Psoas muscle (tissue), 8 donors: ENCODE measurements around the gene SPRN. TPM values are rescaled to one million over a fixed set of nuclear protein-coding genes. Genes with fewer than 3 reads are reported as not detected.

Experiments used
- ATAC-seq, 4 donors: fragments of 200-7000 bp; cut with Tn5 transposase; one replicate each; pipeline ENCODE4 v1.9.1; 2020; ENCODE audit warnings: moderate library complexity in 3 of 4, mild to moderate bottlenecking in 2 of 4
- DNase-seq, 2 donors: peaks; one replicate each; pipeline ENCODE4 v3.0.0-alpha.2; 2020
- H3K27ac ChIP-seq: fragments of 200-600 bp; one replicate; pipeline ENCODE4 v1.8.0; 2022
- H3K27me3 ChIP-seq, 3 donors: fragments of 200-600 bp in 1 of 3; one replicate each; pipeline versions ENCODE4 v1.6.1 to v1.8.0; 2013 to 2022; ENCODE audit warnings: low read length in 2 of 3, mild to moderate bottlenecking in 2 of 3, moderate library complexity in 1 of 3; ENCODE audit not compliant: insufficient read depth in 3 of 3
- H3K36me3 ChIP-seq, 2 donors: fragments of 200-600 bp in 1 of 2; one replicate each; pipeline versions ENCODE4 v1.6.1 to v1.8.0; 2013 to 2022; ENCODE audit warnings: low read depth in 1 of 2, mild to moderate bottlenecking in 1 of 2, moderate library complexity in 1 of 2; ENCODE audit not compliant: insufficient read depth in 1 of 2
- H3K4me1 ChIP-seq: fragments of 200-600 bp; one replicate; pipeline ENCODE4 v1.8.0; 2022
- H3K4me3 ChIP-seq: fragments of 200-600 bp; one replicate; pipeline ENCODE4 v1.8.0; 2022; ENCODE audit warnings: mild to moderate bottlenecking
- H3K9me3 ChIP-seq: fragments of 200-600 bp; one replicate; pipeline ENCODE4 v1.8.0; 2022
- WGBS, 3 donors: extraction: QIAGEN DNeasy Blood & Tissue Kit; methylation state at CpG; one replicate each; pipeline versions ENCODE4 v1.1.6 to v1.1.7; 2013; 5-methylcytosine and 5-hydroxymethylcytosine counted together
- intact Hi-C, 2 donors: fragments of 100-400 bp; cut with DNase I; formaldehyde crosslinking; loops; one replicate each; pipeline versions ENCODE4 v1.11.0 to v1.14.2; 2022
- polyA plus RNA-seq, 3 donors: library from polyadenylated mRNA; stranded (reverse); fragments of 200-250 nt; gene quantifications; one replicate each; pipeline ENCODE4 v1.2.3, GENCODE V29; 2013
- total RNA-seq, 4 donors: library from RNA; stranded (reverse); fragmentation: NEBNext Ultra II Directional in 2 of 4; extraction: Animal tissue kit (Norgen Biotek cat#: 25700) in 2 of 4; gene quantifications; one replicate each; pipeline versions ENCODE4 v1.2.1 to v1.2.4, GENCODE V29; 2021 to 2023
- TF ChIP-seq, protein P1 (sequence below): fragments of 200-600 bp; IDR thresholded peaks from one replicate; pipeline ENCODE4 v1.8.0; 2022; ENCODE audit warnings: antibody characterized with exemption
- donor health status: healthy with polysubstance abuse.
- donor health status: DM: no; HTN: no; CAD: no; lungs with moderate emphysema.
- donor health status: Bipolar disorder and iron deficiency.
- donor health status: healthy.
- donor health status: DM: yes; HTN: yes; CAD: no.
- donor health status: DM: no; HTN: no; CAD: no.
- donor health status: DM: no; HTN: no; CAD: no.
- donor health status: DM: yes; HTN: yes; CAD: no.

The SPRN gene
- total and polyA plus RNA-seq, 7 donors: 0.08 to 0.22 (median 0.12) TPM; not detected in 4

DNA sequence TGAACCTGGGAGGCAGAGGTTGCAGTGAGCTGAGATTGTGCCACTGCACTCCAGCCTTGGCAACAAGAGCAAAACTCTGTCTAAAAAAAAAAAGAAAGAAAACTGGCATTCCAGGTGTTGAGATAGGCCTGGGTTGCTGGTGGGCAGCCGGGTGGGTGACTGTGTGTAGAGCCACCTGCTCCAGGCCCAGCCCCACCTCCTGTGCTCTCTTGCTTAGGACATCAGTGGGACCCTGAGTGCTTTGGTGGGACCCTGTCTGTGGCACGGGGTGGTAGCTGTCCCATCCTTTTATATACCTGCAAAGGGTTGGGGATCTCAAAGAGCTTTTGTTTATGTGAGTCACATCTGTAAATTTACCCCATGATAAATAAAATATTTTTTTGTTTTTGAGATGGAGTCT is 39.2 kb downstream of the SPRN start:
- H3K9me3 ChIP-seq: no peaks in the 10 kb centered on the region
- intact Hi-C loops: no loop called here
- H3K4me3 ChIP-seq: no peak overlapping the region
- TF ChIP-seq, protein P1, sequence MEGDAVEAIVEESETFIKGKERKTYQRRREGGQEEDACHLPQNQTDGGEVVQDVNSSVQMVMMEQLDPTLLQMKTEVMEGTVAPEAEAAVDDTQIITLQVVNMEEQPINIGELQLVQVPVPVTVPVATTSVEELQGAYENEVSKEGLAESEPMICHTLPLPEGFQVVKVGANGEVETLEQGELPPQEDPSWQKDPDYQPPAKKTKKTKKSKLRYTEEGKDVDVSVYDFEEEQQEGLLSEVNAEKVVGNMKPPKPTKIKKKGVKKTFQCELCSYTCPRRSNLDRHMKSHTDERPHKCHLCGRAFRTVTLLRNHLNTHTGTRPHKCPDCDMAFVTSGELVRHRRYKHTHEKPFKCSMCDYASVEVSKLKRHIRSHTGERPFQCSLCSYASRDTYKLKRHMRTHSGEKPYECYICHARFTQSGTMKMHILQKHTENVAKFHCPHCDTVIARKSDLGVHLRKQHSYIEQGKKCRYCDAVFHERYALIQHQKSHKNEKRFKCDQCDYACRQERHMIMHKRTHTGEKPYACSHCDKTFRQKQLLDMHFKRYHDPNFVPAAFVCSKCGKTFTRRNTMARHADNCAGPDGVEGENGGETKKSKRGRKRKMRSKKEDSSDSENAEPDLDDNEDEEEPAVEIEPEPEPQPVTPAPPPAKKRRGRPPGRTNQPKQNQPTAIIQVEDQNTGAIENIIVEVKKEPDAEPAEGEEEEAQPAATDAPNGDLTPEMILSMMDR: no peak
- no peaks in the 10 kb centered on the region for H3K27me3 ChIP-seq
- H3K27ac ChIP-seq: no peak overlapping the region
- H3K36me3 ChIP-seq: peaks cover 0 to 30% of the 10 kb centered on the region in 2 donors
- DNase-seq: no peak
- no peaks in the 10 kb centered on the region for H3K4me1 ChIP-seq
- no peak for ATAC-seq
- WGBS, 3 donors: 88% methylated on average over 2 of the region's 2 CpGs

DNA sequence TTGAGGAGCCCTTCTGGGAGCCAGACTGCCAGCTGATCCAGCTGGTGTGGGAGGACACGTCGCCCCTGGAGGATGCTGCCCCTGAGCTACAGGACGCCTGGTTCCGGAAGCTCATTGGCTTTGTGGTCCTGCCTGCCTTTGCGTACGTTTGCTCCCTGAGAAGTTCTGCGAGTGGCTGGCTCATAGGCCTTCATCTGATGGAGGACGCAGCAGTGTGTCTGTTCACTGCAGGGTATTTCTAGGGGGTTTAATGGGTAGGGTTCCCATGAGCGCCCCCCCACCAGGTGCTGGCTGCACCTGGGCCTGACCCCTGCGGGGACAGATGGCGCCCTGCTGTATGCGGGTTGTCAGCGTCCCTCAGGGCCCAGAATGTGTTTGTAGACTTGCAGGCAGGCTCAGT is 40.4 kb downstream of the SPRN start:
- DNase-seq: no peak
- H3K36me3 ChIP-seq: peaks cover 0 to 30% of the 10 kb centered on the region in 2 donors
- H3K27me3 ChIP-seq: no peaks in the 10 kb centered on the region
- no peak for ATAC-seq
- WGBS, 3 donors: 93 to 94% (median 94%) methylated on average over 13 of the region's 13 CpGs
- H3K27ac ChIP-seq: no peak overlapping the region
- H3K4me1 ChIP-seq: peaks cover 7% of the 10 kb centered on the region
- H3K4me3 ChIP-seq: no peak overlapping the region
- intact Hi-C loops: no loop called here
- no peaks in the 10 kb centered on the region for H3K9me3 ChIP-seq
- TF ChIP-seq, protein P1: no peak

DNA sequence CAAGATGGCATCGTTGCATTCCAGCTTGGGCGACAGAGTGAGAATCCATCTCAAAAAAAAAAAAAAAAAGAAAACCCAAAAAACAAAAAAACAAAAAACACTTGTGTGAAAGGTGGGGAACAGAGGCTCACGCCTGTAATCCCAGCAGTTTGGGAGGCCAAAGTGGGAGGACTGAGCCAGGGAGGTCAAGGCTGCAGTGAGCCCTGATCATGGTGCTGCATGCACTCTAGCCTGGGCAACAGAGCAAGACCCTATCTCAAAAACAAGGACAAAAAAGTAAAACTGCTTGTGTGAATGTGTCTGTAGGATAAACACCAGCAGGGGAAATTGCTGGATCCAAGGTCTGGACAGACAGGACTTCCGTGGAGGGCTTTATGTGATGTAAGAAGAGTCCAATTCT is 40.9 kb downstream of the SPRN start:
- peaks cover 7% of the 10 kb centered on the region for H3K4me1 ChIP-seq
- intact Hi-C loops: no loop called here
- no peaks in the 10 kb centered on the region for H3K27me3 ChIP-seq
- H3K36me3 ChIP-seq: peaks cover 0 to 30% of the 10 kb centered on the region in 2 donors
- H3K27ac ChIP-seq: no peak overlapping the region
- 93 to 96% (median 95%) methylated on average over 4 of the region's 4 CpGs for WGBS, 3 donors
- ATAC-seq (no peak), DNase-seq (no peak)
- H3K9me3 ChIP-seq: no peaks in the 10 kb centered on the region
- no peak overlapping the region for H3K4me3 ChIP-seq
- TF ChIP-seq, protein P1: no peak

DNA sequence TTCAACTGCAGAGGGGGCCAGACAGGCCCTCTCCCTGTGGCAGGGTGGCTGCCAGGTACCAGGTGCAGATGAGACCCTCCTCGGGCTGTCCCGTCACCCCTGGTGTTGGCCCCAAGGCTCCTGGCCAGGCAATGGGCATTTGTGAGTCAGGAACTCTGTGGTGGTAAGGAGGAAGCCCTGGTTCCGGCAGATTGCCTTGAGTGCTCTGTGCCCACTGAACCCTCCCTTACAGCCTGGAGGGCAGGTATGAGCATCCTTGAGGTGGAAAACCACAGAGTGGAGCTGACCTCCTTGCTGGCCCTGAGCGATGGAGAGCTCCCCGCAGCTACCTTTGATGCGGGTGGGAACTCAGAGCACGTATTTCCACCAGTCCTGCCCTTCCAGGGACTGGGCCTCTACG is 43.4 kb downstream of the SPRN start:
- TF ChIP-seq, protein P1: no peak
- WGBS, 3 donors: 91 to 95% (median 92%) methylated on average over 8 of the region's 8 CpGs
- Histone ChIP-seq H3K27me3 (no peaks in the 10 kb centered on the region), H3K4me3 (no peak overlapping the region), H3K36me3 (peaks cover 0 to 30% of the 10 kb centered on the region in 2 donors), H3K9me3 (no peaks in the 10 kb centered on the region), H3K4me1 (peaks cover 7% of the 10 kb centered on the region), H3K27ac (no peak overlapping the region)
- no peak for DNase-seq
- intact Hi-C loops: no loop called here
- no peak for ATAC-seq
